ENCODE measurements around the gene TXNRD3.

The TXNRD3 gene

DNA sequence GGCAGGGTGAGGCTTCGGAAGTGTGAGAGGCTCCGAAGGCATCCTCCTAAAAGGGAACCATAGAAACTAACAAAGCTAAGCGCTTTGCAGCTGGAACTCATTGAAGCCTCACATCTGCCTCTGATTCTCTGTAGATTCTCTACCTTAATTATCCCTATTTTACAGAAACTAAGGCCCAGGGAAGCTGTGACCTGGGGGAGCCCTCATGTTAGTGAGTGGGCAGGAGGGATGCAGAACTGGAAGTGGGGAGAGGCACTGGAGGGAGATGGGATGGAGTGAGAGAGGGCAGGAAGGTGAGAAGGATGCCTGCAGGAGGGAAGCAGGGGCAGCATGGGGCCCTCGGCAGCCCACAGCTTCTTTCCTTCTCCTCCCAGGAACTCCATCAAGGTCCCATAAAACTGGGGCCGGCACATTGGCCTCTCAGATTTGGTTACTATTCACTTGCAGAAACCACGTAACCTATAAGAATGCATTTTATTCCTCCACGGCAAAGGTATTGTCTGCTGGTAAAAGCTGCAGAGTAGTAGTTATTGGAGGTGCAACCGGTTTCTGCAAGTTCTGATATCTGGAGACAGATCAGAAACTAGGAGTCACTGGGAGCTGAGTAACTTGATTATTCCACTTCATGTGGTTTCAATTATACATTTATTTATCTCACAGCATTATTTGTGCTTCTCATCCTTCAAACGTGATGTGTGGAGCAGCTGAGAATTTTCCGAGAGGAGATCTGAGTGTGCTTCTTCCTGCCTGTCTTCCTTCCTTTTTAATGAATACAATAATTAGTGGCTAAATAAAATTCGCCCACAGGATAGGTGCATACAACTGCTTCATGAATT, 25.1 kb upstream of the TXNRD3 start:
- no peak overlapping the region for H3K4me3 ChIP-seq (replicated peaks in 1 of 2; ENCODE audit: low read depth in 2 of 2, low read length in 2 of 2)
- no peak for DNase-seq (ENCODE audit: low read depth in 2 of 2)
- TF ChIP-seq, protein P1, sequence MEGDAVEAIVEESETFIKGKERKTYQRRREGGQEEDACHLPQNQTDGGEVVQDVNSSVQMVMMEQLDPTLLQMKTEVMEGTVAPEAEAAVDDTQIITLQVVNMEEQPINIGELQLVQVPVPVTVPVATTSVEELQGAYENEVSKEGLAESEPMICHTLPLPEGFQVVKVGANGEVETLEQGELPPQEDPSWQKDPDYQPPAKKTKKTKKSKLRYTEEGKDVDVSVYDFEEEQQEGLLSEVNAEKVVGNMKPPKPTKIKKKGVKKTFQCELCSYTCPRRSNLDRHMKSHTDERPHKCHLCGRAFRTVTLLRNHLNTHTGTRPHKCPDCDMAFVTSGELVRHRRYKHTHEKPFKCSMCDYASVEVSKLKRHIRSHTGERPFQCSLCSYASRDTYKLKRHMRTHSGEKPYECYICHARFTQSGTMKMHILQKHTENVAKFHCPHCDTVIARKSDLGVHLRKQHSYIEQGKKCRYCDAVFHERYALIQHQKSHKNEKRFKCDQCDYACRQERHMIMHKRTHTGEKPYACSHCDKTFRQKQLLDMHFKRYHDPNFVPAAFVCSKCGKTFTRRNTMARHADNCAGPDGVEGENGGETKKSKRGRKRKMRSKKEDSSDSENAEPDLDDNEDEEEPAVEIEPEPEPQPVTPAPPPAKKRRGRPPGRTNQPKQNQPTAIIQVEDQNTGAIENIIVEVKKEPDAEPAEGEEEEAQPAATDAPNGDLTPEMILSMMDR (IDR thresholded peaks at IDR 0.05; ENCODE audit: low read depth, low read length) = no peak

DNA sequence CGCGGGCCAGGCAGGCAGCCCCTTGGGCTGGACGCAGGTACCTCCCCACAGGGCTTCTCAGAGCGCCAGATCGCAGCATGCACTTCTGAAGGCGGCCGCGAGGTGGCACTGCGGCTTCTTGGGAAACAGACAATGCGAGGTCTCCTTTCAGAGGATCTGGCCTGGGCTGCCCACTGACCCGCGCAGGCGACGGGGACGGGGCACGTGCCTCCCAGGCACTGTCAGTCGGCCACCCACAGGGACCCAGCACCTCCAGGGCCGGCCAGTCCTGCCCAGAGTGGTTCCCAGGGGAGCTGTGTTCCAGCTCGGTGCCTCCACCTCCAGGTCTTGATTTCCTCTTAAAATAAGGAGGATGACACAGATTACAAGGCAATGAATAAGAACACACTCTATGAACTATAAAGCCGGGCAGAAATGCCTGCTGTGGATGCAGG, 24.4 kb upstream of the TXNRD3 start:
- DNase-seq (ENCODE audit: low read depth in 2 of 2) = peak; percentile 81 to 82
- no peak overlapping the region for H3K4me3 ChIP-seq (replicated peaks in 1 of 2; ENCODE audit: low read depth in 2 of 2, low read length in 2 of 2)
- TF ChIP-seq, protein P1 (IDR thresholded peaks at IDR 0.05; ENCODE audit: low read depth, low read length) = peak; percentile 90

DNA sequence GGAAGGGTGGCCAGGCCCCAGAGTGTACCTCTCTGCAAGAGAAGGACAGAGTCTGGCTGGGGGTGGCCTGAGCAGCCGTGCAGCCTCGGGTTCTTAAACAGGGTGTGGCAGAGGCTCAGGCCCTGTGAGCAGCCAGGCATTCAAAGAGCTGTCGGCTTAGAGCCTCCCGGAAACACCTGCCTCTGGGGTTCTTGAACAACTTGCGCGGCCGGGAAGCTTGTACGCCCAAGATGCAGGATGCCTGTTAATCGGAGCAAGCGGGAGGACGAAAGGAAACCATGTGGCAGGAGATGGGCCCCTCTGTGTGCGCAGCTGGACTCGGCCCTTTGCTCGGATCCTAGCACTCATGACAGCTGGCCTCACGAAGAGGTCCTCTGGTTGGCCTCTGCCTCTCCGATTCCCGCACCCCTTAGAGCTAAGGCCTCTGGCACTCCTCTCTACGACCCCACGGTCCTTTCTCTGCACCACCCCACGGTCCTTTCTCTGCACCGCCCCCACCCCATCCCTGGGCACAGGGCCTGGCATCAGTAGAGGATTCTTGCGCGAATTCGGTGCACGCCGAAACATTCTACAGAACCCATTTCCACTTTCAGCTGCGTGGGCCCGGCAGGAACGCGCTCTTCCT, 23.9 kb upstream of the TXNRD3 start:
- DNase-seq (ENCODE audit: low read depth in 2 of 2) = no peak
- TF ChIP-seq, protein P1 (IDR thresholded peaks at IDR 0.05; ENCODE audit: low read depth, low read length) = no peak
- no peak overlapping the region for H3K4me3 ChIP-seq (replicated peaks in 1 of 2; ENCODE audit: low read depth in 2 of 2, low read length in 2 of 2)

DNA sequence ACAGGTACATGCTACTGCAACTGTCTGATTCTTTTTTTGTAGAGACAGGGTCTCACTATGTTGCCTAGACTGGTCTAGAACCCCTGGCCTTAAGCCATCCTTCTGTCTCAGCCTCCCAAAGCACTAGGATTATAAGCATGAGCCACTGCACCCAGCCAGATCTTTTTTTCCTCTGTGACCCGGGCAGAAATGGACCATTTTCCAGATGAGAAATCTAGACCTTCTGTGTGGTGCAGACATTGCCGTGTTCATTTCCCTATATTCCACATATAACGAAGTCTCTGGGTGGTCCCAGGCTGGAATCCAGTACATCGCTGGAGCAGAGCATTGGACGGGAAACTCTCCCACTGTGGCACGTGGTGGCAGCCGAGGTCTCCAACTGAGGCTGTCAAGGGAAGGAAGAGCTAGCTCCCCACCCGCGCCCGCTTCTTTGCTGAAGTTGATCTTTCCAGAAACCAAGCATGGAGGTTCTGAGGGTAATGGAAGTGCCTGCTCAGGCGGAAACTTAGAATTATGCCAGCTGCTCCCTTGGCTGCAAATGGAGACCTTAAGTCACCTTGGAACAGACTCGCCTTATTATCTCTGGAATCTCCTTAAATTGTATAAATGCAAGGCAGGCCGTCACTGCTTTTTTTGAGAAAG, 23.1 kb upstream of the TXNRD3 start:
- H3K4me3 ChIP-seq (replicated peaks in 1 of 2; ENCODE audit: low read depth in 2 of 2, low read length in 2 of 2) = no peak overlapping the region
- no peak for DNase-seq (ENCODE audit: low read depth in 2 of 2)
- TF ChIP-seq, protein P1 (IDR thresholded peaks at IDR 0.05; ENCODE audit: low read depth, low read length) = no peak

DNA sequence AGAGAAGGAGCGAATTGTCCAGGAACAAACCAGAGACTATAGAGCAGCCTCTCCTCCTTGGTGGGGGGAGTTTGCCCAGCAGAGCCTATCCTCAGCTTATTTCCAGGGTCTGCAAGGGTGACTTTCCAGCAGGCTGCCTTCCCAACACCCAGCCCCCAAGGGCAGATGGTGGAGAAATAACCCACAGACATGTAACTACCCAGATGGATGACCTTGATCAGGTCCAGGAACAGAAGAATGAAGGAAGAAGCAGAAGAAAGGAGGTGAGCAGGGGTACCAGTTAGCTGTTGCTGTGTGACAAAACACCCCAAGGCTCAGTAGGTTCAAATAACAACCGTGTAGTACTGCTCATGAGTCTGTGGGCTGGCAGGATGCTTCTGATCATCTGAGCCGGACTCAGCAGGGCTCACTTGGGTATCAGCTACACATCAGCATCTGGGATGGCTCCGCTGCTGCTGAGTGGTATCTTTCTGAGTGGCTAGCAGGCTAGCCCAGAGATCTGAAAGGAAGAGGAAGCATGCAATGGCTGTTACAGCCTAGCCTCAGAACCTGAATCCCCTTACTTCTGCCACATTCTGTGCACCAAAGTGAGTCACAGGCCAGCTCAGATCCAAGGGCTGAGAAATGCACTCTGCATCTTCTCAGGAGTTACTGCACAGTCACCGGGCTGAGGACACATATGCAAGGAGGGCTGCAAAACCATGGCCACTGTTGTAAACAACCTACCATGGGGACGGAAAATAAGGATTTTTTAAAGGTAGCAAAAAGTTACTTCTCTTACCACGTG, 22.2 kb upstream of the TXNRD3 start:
- DNase-seq (ENCODE audit: low read depth in 2 of 2) = peak in 1 of 2 donors; percentile 43
- H3K4me3 ChIP-seq (replicated peaks in 1 of 2; ENCODE audit: low read depth in 2 of 2, low read length in 2 of 2) = no peak overlapping the region
- TF ChIP-seq, protein P1 (IDR thresholded peaks at IDR 0.05; ENCODE audit: low read depth, low read length) = no peak

DNA sequence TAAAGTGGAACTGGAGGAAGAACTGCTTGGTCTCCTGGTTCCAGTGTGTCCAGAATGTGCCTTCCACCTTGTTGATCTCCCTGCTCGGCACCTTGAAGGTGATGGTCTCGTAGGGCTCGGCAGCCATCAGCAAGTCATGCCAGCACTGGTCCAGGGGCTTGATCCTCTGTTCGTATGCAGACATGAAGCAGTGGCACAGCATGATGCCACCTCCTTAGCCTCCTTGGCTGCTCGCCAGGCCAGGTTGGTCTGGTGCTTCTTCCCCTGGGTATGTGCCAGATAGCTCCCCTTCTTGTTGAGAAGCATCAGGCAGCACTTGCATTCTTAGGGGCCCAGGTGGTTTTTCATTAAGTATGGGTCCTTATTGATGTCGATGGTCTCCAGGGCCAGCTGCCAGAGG, 17.8 kb upstream of the TXNRD3 start:
- H3K4me3 ChIP-seq (replicated peaks in 1 of 2; ENCODE audit: low read depth in 2 of 2, low read length in 2 of 2) = no peak overlapping the region
- TF ChIP-seq, protein P1 (IDR thresholded peaks at IDR 0.05; ENCODE audit: low read depth, low read length) = no peak

More for the DNA sequence above, 17.8 kb upstream of the TXNRD3 start:
- DNase-seq (ENCODE audit: low read depth in 2 of 2) = no peak
